H1 (cell line): ENCODE results near the gene IL1RAP. TPM values are rescaled to one million over a fixed set of nuclear protein-coding genes. Genes with fewer than 3 reads are reported as not detected.

Experiments used
- CTCF ChIA-PET: fragments of 300-600 bp; sonication (Branson Sonifier 250); formaldehyde crosslinking; loops from one replicate; lab custom pipeline; 2021; ENCODE audit not compliant: partially characterized antibody; lab: Charles Lee
- POLR2A ChIA-PET: fragments of 300-600 bp; sonication (Branson Sonifier 250); formaldehyde crosslinking; loops from one replicate; lab custom pipeline; 2021; ENCODE audit warnings: inconsistent platforms; ENCODE audit not compliant: partially characterized antibody; lab: Charles Lee
- DNase-seq, 2 experiments: peaks; one replicate each; pipeline versions ENCODE4 v3.0.0 to v3.0.0-alpha.2; 2010 to 2022; ENCODE audit warnings: low spot score in 2 of 2, low read depth in 1 of 2, mixed read lengths in 1 of 2
- FAIRE-seq: peaks from 2 replicates; lab custom pipeline; 2011; peaks lifted over from hg19 to GRCh38; lab: Jason Lieb, UNC
- H2AFZ ChIP-seq: 2 replicates; pipeline ENCODE4 v1.8.1; 2012; ENCODE audit warnings: low read length, inconsistent platforms
- H2AK5ac ChIP-seq: 2 replicates; pipeline ENCODE4 v1.6.1; 2013; ENCODE audit warnings: low read depth, low read length
- H2BK120ac ChIP-seq: replicated peaks from 2 replicates; pipeline ENCODE3; 2013; ENCODE audit warnings: low read depth, low read length, inconsistent platforms
- H2BK12ac ChIP-seq: 2 replicates; pipeline ENCODE4 v1.6.1; 2013; ENCODE audit warnings: low read depth, low read length
- H2BK15ac ChIP-seq: 2 replicates; pipeline ENCODE4 v1.6.1; 2013; ENCODE audit warnings: low read length
- H2BK20ac ChIP-seq: 2 replicates; pipeline ENCODE4 v1.6.1; 2013; ENCODE audit warnings: low read length
- H2BK5ac ChIP-seq: 2 replicates; pipeline ENCODE4 v1.6.1; 2013; ENCODE audit warnings: low read depth, low read length
- H3K14ac ChIP-seq: 2 replicates; pipeline ENCODE4 v1.6.1; 2013; ENCODE audit warnings: inconsistent platforms; ENCODE audit not compliant: insufficient read length
- H3K18ac ChIP-seq: 2 replicates; pipeline ENCODE4 v1.6.1; 2013; ENCODE audit warnings: low read length; ENCODE audit errors: extremely low read depth
- H3K23ac ChIP-seq: 2 replicates; pipeline ENCODE4 v1.6.1; 2013; ENCODE audit warnings: inconsistent platforms; ENCODE audit not compliant: insufficient read length
- H3K23me2 ChIP-seq: 2 replicates; pipeline ENCODE4 v1.6.1; 2013; ENCODE audit warnings: low read depth, low read length
- H3K27ac ChIP-seq: 2 replicates; pipeline ENCODE4 v1.6.1; 2011; ENCODE audit warnings: low read depth, low read length, inconsistent platforms
- H3K27me3 ChIP-seq, 4 experiments: replicated peaks in 1 of 4; 1 replicate in 1 of 4; 2 replicates in 3 of 4; pipeline versions ENCODE4 v1.6.1 to v1.8.1; 2011 to 2013; ENCODE audit warnings: low read length in 3 of 4, mild to moderate bottlenecking in 3 of 4, inconsistent platforms in 2 of 4, mixed read lengths in 2 of 4, moderate library complexity in 1 of 4; ENCODE audit not compliant: control insufficient read depth in 3 of 4, insufficient read depth in 3 of 4; ENCODE audit errors: extremely low read depth in 1 of 4
- H3K36me3 ChIP-seq, 4 experiments: 2 replicates each; pipeline versions ENCODE4 v1.6.1 to v1.8.1; 2011 to 2013; ENCODE audit warnings: mild to moderate bottlenecking in 4 of 4, low read length in 3 of 4, moderate library complexity in 2 of 4, control low read depth in 1 of 4, inconsistent platforms in 1 of 4; ENCODE audit not compliant: insufficient read depth in 4 of 4, control insufficient read depth in 2 of 4
- H3K4ac ChIP-seq: replicated peaks from 2 replicates; pipeline ENCODE3; 2013; ENCODE audit warnings: low read length, low read depth, mixed read lengths, inconsistent platforms; ENCODE audit not compliant: insufficient read length
- H3K4me1 ChIP-seq, 4 experiments: replicated peaks in 1 of 4; 1 replicate in 1 of 4; 2 replicates in 3 of 4; pipeline versions ENCODE4 v1.6.1 to v1.8.1; 2011 to 2013; ENCODE audit warnings: low read length in 3 of 4, inconsistent platforms in 2 of 4, mixed read lengths in 1 of 4; ENCODE audit not compliant: insufficient read depth in 4 of 4, control insufficient read depth in 3 of 4
- H3K4me2 ChIP-seq, 2 experiments: 2 replicates each; pipeline versions ENCODE4 v1.6.1 to v1.8.1; 2011 to 2013; ENCODE audit warnings: low read depth in 2 of 2, low read length in 2 of 2, control low read depth in 1 of 2, inconsistent platforms in 1 of 2, mild to moderate bottlenecking in 1 of 2; ENCODE audit not compliant: insufficient read depth in 1 of 2
- H3K4me3 ChIP-seq, 4 experiments: fragments of 200-600, 300-600 bp in 1 of 4; sonication (generic), shearing (Covaris generic), sonication (Bioruptor Twin) in 1 of 4; 2 replicates each; pipeline versions ENCODE4 v1.5.1 to v1.8.1; 2011 to 2016; ENCODE audit warnings: low read length in 4 of 4, low read depth in 3 of 4, control low read depth in 2 of 4, inconsistent platforms in 2 of 4, mild to moderate bottlenecking in 2 of 4, mixed read lengths in 1 of 4, moderate library complexity in 1 of 4; ENCODE audit not compliant: insufficient read depth in 2 of 4; ENCODE audit errors: extremely low read depth in 1 of 4
- H3K56ac ChIP-seq: replicated peaks from 2 replicates; pipeline ENCODE3; 2013; ENCODE audit warnings: low read depth, mild to moderate bottlenecking, mixed read lengths, low read length, inconsistent platforms; ENCODE audit not compliant: insufficient read length
- H3K79me1 ChIP-seq: 2 replicates; pipeline ENCODE4 v1.6.1; 2013; ENCODE audit warnings: low read depth, low read length, control low read depth
- H3K79me2 ChIP-seq, 2 experiments: 2 replicates each; pipeline versions ENCODE4 v1.6.1 to v1.8.1; 2012 to 2013; ENCODE audit warnings: low read length in 2 of 2, mild to moderate bottlenecking in 2 of 2, inconsistent platforms in 1 of 2; ENCODE audit not compliant: insufficient read depth in 2 of 2, control insufficient read depth in 1 of 2
- H3K9ac ChIP-seq, 4 experiments: replicated peaks in 1 of 4; 1 replicate in 1 of 4; 2 replicates in 3 of 4; pipeline versions ENCODE4 v1.6.1 to v1.8.1; 2011 to 2013; ENCODE audit warnings: low read depth in 3 of 4, low read length in 3 of 4, control low read depth in 2 of 4, mild to moderate bottlenecking in 2 of 4, moderate library complexity in 2 of 4, inconsistent platforms in 1 of 4; ENCODE audit errors: extremely low read depth in 1 of 4
- H3K9me3 ChIP-seq, 2 experiments: 2 replicates each; pipeline versions ENCODE4 v1.6.1 to v1.8.1; 2012 to 2013; ENCODE audit warnings: mild to moderate bottlenecking in 2 of 2, moderate library complexity in 2 of 2, control low read depth in 1 of 2, inconsistent platforms in 1 of 2, low read depth in 1 of 2, low read length in 1 of 2, mixed read lengths in 1 of 2; ENCODE audit not compliant: insufficient read depth in 2 of 2
- H4K20me1 ChIP-seq, 2 experiments: replicated peaks in 1 of 2; 2 replicates each; pipeline versions ENCODE3 to v1.8.1; 2011 to 2013; ENCODE audit warnings: inconsistent platforms in 2 of 2, low read length in 2 of 2, mild to moderate bottlenecking in 1 of 2; ENCODE audit not compliant: insufficient read depth in 2 of 2, control insufficient read depth in 1 of 2
- H4K5ac ChIP-seq: 2 replicates; pipeline ENCODE4 v1.6.1; 2013; ENCODE audit warnings: low read length, low read depth, mixed read lengths, inconsistent platforms; ENCODE audit not compliant: insufficient read length
- H4K8ac ChIP-seq: 2 replicates; pipeline ENCODE4 v1.8.0; 2013; ENCODE audit warnings: mild to moderate bottlenecking, moderate library complexity, low read length, inconsistent platforms; ENCODE audit not compliant: insufficient read depth; ENCODE audit errors: extremely low read depth
- H4K91ac ChIP-seq: replicated peaks from 2 replicates; pipeline ENCODE3; 2013; ENCODE audit warnings: low read length, mixed read lengths, inconsistent platforms; ENCODE audit not compliant: insufficient read length
- BACH1 ChIP-seq: IDR thresholded peaks from 2 replicates; pipeline ENCODE4 v1.6.1; 2012; ENCODE audit warnings: low read length, improper control_type of control experiment
- CEBPB ChIP-seq: IDR thresholded peaks from 2 replicates; pipeline ENCODE4 v1.6.1; 2012; ENCODE audit warnings: low read depth, low read length
- EP300 ChIP-seq, 2 experiments: IDR thresholded peaks; 1 replicate in 1 of 2; 2 replicates in 1 of 2; pipeline ENCODE4 v1.6.1; 2011 to 2012; ENCODE audit warnings: low read depth in 2 of 2, low read length in 2 of 2, mild to moderate bottlenecking in 2 of 2, borderline replicate concordance in 1 of 2, inconsistent platforms in 1 of 2, moderate library complexity in 1 of 2
- EZH2 ChIP-seq: fragments of 200-600 bp; sonication (generic); IDR thresholded peaks from 2 replicates; pipeline ENCODE4 v1.7.1; 2012; ENCODE audit warnings: low read depth, mild to moderate bottlenecking, moderate library complexity, low read length, inconsistent platforms; ENCODE audit not compliant: severe bottlenecking
- KDM1A ChIP-seq: fragments of 200-600, 300-600 bp; sonication (generic); IDR thresholded peaks from 2 replicates; pipeline ENCODE4 v1.7.1; 2016; ENCODE audit warnings: mild to moderate bottlenecking, low read length, borderline replicate concordance
- POU5F1 ChIP-seq: IDR thresholded peaks from 2 replicates; pipeline ENCODE4 v1.6.1; 2011; ENCODE audit warnings: low read depth, mild to moderate bottlenecking, low read length, moderate library complexity
- RBBP5 ChIP-seq: IDR thresholded peaks from 2 replicates; pipeline ENCODE4 v1.7.1; 2012; ENCODE audit warnings: low read depth, mild to moderate bottlenecking, inconsistent platforms, low read length, moderate library complexity, borderline replicate concordance
- SRF ChIP-seq: IDR thresholded peaks from 2 replicates; pipeline ENCODE4 v1.6.1; 2011; ENCODE audit warnings: mild to moderate bottlenecking, low read depth, low read length, moderate library complexity
- TBP ChIP-seq: IDR thresholded peaks from 2 replicates; pipeline ENCODE4 v1.6.1; 2011; ENCODE audit warnings: low read depth, low read length, improper control_type of control experiment
- TCF12 ChIP-seq: IDR thresholded peaks from 2 replicates; pipeline ENCODE4 v1.6.1; 2011; ENCODE audit warnings: low read depth, mild to moderate bottlenecking, low read length
- WGBS, 2 experiments: shearing (Covaris generic) in 1 of 2; methylation state at CpG; one replicate each; pipeline versions ENCODE4 v1.1.6 to v1.1.7; 2013 to 2015; ENCODE audit warnings: low lambda C conversion rate in 2 of 2, mixed read lengths in 2 of 2, inconsistent platforms in 1 of 2, low coverage in 1 of 2, missing lambda C conversion rate in 1 of 2; ENCODE audit not compliant: insufficient replicate concordance in 2 of 2, insufficient coverage in 1 of 2, insufficient read length in 1 of 2; ENCODE audit errors: extremely low coverage in 1 of 2, missing lambda C conversion rate in 1 of 2; 5-methylcytosine and 5-hydroxymethylcytosine counted together
- polyA plus RNA-seq, 7 experiments: library from polyadenylated mRNA; depleted of rRNA in 3 of 7; stranded (reverse) in 5 of 7; unstranded in 2 of 7; fragments of >200 nt in 5 of 7; fragments of 200-250 nt in 2 of 7; gene quantifications; 1 replicate in 5 of 7; 2 replicates in 1 of 7; 4 replicates in 1 of 7; pipeline versions ENCODE4 v1.2.1 to v1.2.3, GENCODE V29; 2011 to 2013; ENCODE audit warnings: missing spikeins in 2 of 7, mixed read lengths in 2 of 7
- total RNA-seq: library from RNA; stranded (reverse); fragmentation: NEBNext Ultra II Directional; extraction: Animal tissue kit (Norgen Biotek cat#: 25700); gene quantifications from 2 replicates; pipeline ENCODE4 v1.2.1, GENCODE V29; 2021

The IL1RAP gene
- total and polyA plus RNA-seq, 2 of the 8 experiments (the other 6 are each of a cell fraction or from before 2014, with no cell fraction given): 2.4 to 3.9 TPM

DNA sequence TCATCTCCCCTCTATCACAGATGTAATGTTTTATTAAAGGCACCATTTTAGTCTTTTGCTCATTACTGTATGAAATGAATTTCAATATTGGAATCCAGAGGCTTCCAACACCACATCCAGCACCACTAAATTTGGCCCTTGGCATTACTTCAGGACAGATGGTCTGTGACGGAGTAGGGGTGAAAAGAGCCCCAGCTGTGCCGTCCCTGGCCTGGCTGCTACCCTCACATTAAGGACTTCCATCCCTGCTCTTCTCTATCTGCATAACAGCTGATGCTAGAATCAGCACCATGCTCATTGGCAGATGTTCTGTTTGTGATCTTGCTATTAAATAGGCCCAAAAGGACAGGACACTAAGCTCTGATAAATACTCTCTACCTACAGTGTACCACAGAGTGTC is 152.9 kb downstream of the IL1RAP start:
- Histone ChIP-seq H3K4me2 (no peak overlapping the region), H2BK15ac (no peak overlapping the region), H3K27me3 (no peaks in the 10 kb centered on the region), H3K4ac (no peak overlapping the region), H2BK120ac (no peak overlapping the region), H2AFZ (no peak overlapping the region), H3K9me3 (no peaks in the 10 kb centered on the region), H3K9ac (no peak overlapping the region), H2BK5ac (no peak overlapping the region), H3K14ac (no peak overlapping the region), H3K23me2 (no peaks in the 10 kb centered on the region), H3K23ac (no peak overlapping the region), H3K36me3 (no peaks in the 10 kb centered on the region), H4K8ac (no peak overlapping the region), H2BK12ac (no peak overlapping the region), H3K79me1 (no peaks in the 10 kb centered on the region), H3K27ac (no peak overlapping the region), H3K4me3 (no peak overlapping the region), H2AK5ac (no peak overlapping the region), H3K18ac (no peak overlapping the region), H4K91ac (no peak overlapping the region), H4K20me1 (no peaks in the 10 kb centered on the region), H4K5ac (no peak overlapping the region), H3K4me1 (no peaks in the 10 kb centered on the region), H2BK20ac (no peak overlapping the region), H3K79me2 (no peaks in the 10 kb centered on the region), H3K56ac (no peak overlapping the region)
- CTCF ChIA-PET: no interaction called here
- FAIRE-seq: no peak
- WGBS, 2 experiments: 83% methylated on average over 2 of the region's 2 CpGs; no CpG with 5 or more reads in 1 of the 2 experiments
- no peak for DNase-seq
- POLR2A ChIA-PET: no interaction called here
- TF ChIP-seq TBP (no peak), TCF12 (no peak), SRF (no peak), BACH1 (no peak), EZH2 (no peak), EP300 (IDR thresholded peaks at IDR 0.05; ENCODE audit: borderline replicate concordance in 1 of 2, low read depth in 2 of 2, low read length in 2 of 2) (no peak), CEBPB (no peak), POU5F1 (no peak), KDM1A (no peak), RBBP5 (no peak)
